ENCODE measurements around the gene PIK3R5. TPM values are rescaled to one million over a fixed set of nuclear protein-coding genes. Genes with fewer than 3 reads are reported as not detected.

PIK3R5 gene
- total RNA-seq, 2 experiments from 2014 or later = 0.76 to 1.5 TPM

- H3K4me2 ChIP-seq (ENCODE audit: low read length) = no peak overlapping the region
- no peaks in the 10 kb centered on the region for H3K9me3 ChIP-seq (ENCODE audit: low read length)
- DNase-seq (ENCODE audit: low spot score) = no peak
- H3K36me3 ChIP-seq (ENCODE audit: insufficient read depth, low read length) = no peaks in the 10 kb centered on the region
- H2AFZ ChIP-seq (ENCODE audit: low read length) = no peak overlapping the region
- no peaks in the 10 kb centered on the region for H3K4me1 ChIP-seq (ENCODE audit: insufficient read depth, low read length, poor library complexity, severe bottlenecking)
- no peaks in the 10 kb centered on the region for H3K9me2 ChIP-seq (ENCODE audit: insufficient read depth, low read length)
- no peak overlapping the region for H3K4me3 ChIP-seq (ENCODE audit: low read depth, low read length, poor library complexity, severe bottlenecking)
- BruUV-seq (replicated peaks) = no TSS peak
- no peak overlapping the region for H3K27ac ChIP-seq (ENCODE audit: low read depth, low read length, poor library complexity, severe bottlenecking)
- ChIA-PET POLR2A (interaction anchor here (0.6 to 1.2 kb wide), 2 partner anchors 51 to 90 kb away, joined by 3 read pairs; partner anchors contain the start of gene PIK3R5), CTCF (ENCODE audit: unreplicated experiment) (no interaction called here)
- intact Hi-C loops (cut with micrococcal nuclease; ENCODE audit: unreplicated experiment) = no loop called here
- H4K20me1 ChIP-seq (ENCODE audit: insufficient read depth, low read length) = no peaks in the 10 kb centered on the region
- no peaks in the 10 kb centered on the region for H3K79me2 ChIP-seq (ENCODE audit: insufficient read depth, low read depth, low read length)
- TF ChIP-seq CTCF (conservative IDR thresholded peaks at IDR 0.05; ENCODE audit: low read length) = no peak
- TF ChIP-seq EZH2phosphoT487 (IDR thresholded peaks at IDR 0.05; ENCODE audit: borderline replicate concordance, low read depth, low read length) = no peak
Observed at GRCh38 chr17:8875957-8876356, 89.5 kb downstream of the PIK3R5 start.

- ChIA-PET POLR2A (interaction anchor here (0.6 kb wide), 1 partner anchor 90 kb away, joined by 3 read pairs; the partner anchor contains the start of gene PIK3R5), CTCF (ENCODE audit: unreplicated experiment) (no interaction called here)
- Histone ChIP-seq H2AFZ (ENCODE audit: low read length) (no peak overlapping the region), H3K9me3 (ENCODE audit: low read length) (no peaks in the 10 kb centered on the region), H3K79me2 (ENCODE audit: insufficient read depth, low read depth, low read length) (no peaks in the 10 kb centered on the region), H3K4me3 (ENCODE audit: low read depth, low read length, poor library complexity, severe bottlenecking) (no peak overlapping the region), H3K9me2 (ENCODE audit: insufficient read depth, low read length) (no peaks in the 10 kb centered on the region), H3K36me3 (ENCODE audit: insufficient read depth, low read length) (no peaks in the 10 kb centered on the region), H3K4me1 (ENCODE audit: insufficient read depth, low read length, poor library complexity, severe bottlenecking) (no peaks in the 10 kb centered on the region), H3K27ac (ENCODE audit: low read depth, low read length, poor library complexity, severe bottlenecking) (no peak overlapping the region), H4K20me1 (ENCODE audit: insufficient read depth, low read length) (no peaks in the 10 kb centered on the region), H3K4me2 (ENCODE audit: low read length) (no peak overlapping the region)
- intact Hi-C loops (cut with micrococcal nuclease; ENCODE audit: unreplicated experiment) = no loop called here
- TF ChIP-seq CTCF (conservative IDR thresholded peaks at IDR 0.05; ENCODE audit: low read length) (no peak), EZH2phosphoT487 (IDR thresholded peaks at IDR 0.05; ENCODE audit: borderline replicate concordance, low read depth, low read length) (no peak)
- no peak for DNase-seq (ENCODE audit: low spot score)
- no TSS peak for BruUV-seq (replicated peaks)
Observed at GRCh38 chr17:8875436-8875835, 90.1 kb downstream of the PIK3R5 start.

- TF ChIP-seq EZH2phosphoT487 (IDR thresholded peaks at IDR 0.05; ENCODE audit: borderline replicate concordance, low read depth, low read length) = no peak
- TF ChIP-seq CTCF (conservative IDR thresholded peaks at IDR 0.05; ENCODE audit: low read length) = no peak
- Histone ChIP-seq H2AFZ (ENCODE audit: low read length) (no peak overlapping the region), H3K4me1 (ENCODE audit: insufficient read depth, low read length, poor library complexity, severe bottlenecking) (no peaks in the 10 kb centered on the region), H3K4me2 (ENCODE audit: low read length) (no peak overlapping the region), H3K4me3 (ENCODE audit: low read depth, low read length, poor library complexity, severe bottlenecking) (no peak overlapping the region), H3K36me3 (ENCODE audit: insufficient read depth, low read length) (no peaks in the 10 kb centered on the region), H3K9me2 (ENCODE audit: insufficient read depth, low read length) (no peaks in the 10 kb centered on the region), H3K9me3 (ENCODE audit: low read length) (no peaks in the 10 kb centered on the region), H3K79me2 (ENCODE audit: insufficient read depth, low read depth, low read length) (no peaks in the 10 kb centered on the region), H3K27ac (ENCODE audit: low read depth, low read length, poor library complexity, severe bottlenecking) (no peak overlapping the region), H4K20me1 (ENCODE audit: insufficient read depth, low read length) (no peaks in the 10 kb centered on the region)
- POLR2A ChIA-PET = no interaction called here
- CTCF ChIA-PET (ENCODE audit: unreplicated experiment) = no interaction called here
- no TSS peak for BruUV-seq (replicated peaks)
- no peak for DNase-seq (ENCODE audit: low spot score)
- intact Hi-C loops (cut with micrococcal nuclease; ENCODE audit: unreplicated experiment) = no loop called here
Observed at GRCh38 chr17:8873801-8874715, 91.4 kb downstream of the PIK3R5 start.

Data from OCI-LY7 (cell line).